ENCODE results near the gene KLRC4.
"Not testable (repeated sequence)": the region's sequence is repeated elsewhere in the genome, so short reads cannot be mapped to it uniquely, and the experiment has no call there.

KLRC4 gene

DNA sequence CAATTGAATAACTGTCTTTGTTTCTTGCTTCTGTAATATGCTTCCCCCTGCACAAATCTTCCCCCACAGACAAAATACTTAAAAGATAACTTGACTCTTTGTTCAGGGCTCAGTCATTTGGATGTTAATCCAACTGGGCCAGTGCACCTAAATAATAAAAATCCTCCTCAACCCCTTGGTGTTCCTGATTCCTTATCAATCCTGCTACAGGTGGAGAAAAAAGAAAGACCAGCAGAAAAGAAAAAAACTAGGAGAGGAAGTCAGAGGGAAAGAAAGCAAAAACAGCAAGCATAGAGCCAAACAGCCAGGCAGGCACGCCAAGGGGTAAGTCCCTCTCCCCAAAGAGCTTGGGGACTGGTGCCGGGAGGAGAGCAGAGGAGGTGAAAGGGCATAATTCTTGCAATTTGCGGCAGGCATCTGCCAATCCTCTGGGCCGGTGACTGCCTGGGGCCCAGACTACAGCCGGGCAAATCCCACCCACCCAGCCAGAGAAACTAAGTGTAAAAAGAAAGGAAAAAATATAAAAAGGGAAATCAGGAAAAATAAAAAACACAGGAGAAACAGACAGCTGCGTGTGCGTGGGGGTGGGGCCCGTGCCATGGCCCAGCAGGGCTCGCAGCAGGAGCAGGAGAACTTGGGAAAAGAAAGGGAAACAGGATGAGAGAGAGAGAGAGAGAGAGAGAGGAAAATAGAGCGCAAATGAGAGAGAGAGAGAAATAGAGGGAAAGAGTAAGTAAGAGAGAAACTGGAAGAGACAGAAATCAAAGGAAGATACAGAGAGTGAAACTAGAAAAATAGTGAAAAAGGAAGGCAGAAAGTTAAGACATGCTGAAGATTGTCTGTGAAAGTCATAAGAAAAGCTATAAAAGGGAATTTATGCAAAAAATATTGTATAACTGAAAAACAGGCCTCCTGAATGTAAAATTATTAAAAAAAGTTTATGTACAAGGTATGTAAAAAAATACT lies 41.1 kb downstream of the KLRC4 start:
- no peak for DNase-seq (ENCODE audit: low read depth in 2 of 2)

DNA sequence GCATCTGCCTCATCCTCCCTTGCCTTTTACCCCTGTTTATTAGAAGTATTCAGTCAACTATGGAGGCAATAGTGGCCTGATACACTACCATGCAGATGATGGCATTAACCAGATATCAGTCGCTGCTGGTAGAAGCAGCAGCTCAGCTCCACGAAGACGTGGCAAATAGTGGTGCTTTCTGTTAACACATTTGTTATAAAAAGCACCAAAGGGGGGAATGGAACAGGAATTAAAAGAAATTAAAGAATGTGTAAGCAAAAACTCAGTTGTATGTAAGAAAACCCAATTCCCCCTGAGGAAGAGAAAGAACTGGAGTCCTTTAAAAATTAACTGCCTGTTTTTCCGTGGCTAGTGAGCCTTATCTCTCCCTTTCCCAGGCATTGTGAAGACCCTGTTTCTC lies 41.8 kb downstream of the KLRC4 start:
- not testable (repeated sequence) for DNase-seq (ENCODE audit: low read depth in 2 of 2)

DNA sequence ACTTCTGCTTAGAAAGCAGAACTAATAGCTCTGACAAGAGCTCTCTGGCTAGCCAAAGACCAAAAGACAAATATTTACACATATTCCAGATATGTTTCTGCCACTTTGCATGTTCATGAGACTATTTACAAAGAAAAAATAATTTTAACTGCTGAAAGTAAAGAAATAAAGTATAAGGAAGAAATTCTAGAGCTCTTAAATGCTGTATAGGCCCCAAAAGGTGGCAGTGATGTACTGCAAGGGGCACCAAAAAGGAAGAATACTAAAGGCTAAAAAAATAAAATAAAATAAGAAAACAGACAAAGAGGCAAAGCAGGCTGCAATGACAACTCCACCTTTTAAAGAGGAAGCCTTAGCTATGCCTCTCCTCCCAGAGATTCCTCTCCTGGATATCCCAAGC lies 42.7 kb downstream of the KLRC4 start:
- no peak for DNase-seq (ENCODE audit: low read depth in 2 of 2)

DNA sequence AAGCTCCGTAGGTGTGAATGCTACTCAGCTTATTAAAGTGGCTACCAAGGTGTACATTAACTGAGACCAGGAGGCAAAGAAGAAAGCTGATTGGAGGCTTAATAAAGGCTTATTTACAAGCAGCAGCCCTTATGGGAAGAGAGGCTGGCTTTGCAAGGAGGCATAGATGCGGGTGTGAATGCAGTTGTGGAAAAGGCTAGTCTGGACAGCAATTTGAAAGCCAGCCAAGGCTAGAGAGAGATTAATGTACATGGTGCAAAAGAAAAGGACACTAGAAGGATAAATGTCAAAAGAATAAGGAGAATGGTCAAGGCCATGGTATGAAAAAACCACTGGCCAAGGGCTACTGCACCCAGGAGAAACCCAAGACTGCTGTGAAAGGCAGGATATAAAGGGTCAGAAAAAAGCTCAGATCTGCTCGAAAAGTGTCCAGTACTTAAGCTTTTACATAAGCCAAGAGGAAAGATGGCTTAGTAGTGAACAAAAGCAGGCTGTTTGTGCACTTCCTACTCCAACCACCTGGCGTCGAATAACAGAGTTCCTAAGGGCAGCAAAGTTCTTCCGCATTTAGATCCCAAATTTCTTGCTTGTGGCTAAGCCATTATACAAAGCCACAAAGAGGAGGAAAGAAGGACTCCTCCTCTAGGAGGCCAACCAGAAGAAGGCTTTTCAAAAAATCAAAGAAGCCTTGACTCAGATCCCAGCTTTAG lies 43.7 kb downstream of the KLRC4 start:
- no peak for DNase-seq (ENCODE audit: low read depth in 2 of 2)

DNA sequence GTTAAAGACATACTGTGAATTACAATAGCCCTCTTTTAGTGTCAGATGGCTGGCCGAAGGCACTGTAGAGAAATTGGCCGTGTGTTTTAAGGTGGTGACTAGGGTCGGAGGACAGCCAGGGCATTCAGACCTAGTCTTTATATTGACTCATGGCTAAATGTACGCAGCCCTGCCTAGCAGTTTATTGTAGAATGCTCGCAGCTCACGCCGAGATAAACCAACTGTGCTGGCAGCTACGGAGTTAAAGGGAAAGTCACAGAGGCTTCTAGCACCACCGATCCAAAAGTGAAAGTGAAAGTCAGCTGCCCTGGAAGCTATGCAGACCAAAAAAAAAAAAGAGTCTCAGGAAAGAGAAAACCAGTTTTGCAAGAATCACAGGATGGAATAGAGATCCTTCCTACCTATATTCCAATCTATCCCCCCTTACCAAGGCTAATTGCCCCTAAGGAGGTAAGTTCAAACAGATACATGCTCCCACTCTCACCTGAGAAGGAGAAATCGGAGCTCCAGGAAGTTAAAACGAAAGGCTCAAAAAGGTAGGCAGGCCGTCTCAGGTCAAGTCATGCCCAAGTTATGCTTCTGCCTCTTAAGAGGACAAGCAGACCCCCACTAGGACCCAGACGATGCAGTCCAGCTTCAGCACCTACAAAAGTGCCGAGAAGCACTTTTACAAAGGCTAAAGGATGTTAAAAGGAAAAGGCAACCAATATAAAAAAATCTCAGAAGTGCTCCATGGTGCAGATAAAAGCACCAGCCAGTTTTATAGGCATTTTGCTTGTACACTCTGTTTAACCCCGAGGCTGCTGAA lies 44.5 kb downstream of the KLRC4 start:
- DNase-seq (ENCODE audit: low read depth in 2 of 2): no peak

DNA sequence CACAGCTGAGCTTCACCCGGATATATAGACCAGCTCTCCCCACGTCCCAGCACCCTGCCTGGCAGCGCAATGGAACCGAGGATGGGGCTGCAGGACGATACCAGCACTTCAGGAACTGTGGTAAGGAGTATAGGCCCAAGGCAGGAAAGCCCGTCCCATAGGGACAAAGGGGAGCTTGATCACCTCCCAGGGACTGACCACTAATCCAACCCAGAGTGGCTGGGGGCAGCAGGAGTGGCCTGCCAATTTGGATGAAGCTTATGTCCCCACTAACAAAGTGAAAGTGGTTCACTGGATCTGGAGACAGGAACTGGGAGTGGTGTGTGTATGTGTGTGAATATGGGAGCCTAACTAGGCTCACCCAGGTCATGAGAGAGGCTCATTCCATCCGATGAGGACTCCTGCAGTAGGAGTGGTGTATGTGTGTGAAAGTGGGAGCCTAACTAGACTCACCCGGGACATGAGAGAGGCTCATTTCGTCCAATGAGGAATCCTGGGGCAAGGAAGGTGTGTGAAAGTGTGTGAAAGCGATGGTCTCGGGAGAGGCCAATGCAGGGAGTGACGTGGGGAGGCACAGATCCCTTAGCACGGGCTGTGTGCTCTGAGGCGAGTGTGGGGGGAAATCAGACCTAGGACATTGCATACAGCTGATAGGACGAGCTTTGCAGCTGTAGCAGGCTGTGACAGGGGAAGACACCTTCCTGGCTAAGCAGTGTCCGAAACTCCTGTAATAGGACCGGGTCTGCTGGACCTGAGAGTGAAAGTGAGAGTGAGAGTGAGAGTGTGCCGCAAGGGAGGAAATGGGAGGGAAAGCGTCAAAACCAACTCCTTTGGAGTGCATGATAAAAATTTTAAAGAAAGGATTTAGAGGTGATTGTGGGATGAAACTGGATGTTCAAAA lies 45.4 kb downstream of the KLRC4 start:
- DNase-seq (ENCODE audit: low read depth in 2 of 2): no peak

DNA sequence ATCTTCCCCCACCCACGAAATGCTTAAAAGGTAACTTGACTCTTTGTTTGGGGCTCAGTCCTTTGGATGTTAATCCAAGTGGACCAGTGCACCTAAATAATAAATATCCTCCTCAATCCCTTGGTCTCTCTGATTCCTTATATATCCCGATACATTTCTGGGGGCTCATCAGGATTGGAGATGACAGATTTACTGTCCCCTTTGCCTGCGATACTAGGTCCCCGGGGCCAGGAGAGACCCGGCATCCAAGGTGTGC lies 46.0 kb downstream of the KLRC4 start:
- no peak for DNase-seq (ENCODE audit: low read depth in 2 of 2)

DNA sequence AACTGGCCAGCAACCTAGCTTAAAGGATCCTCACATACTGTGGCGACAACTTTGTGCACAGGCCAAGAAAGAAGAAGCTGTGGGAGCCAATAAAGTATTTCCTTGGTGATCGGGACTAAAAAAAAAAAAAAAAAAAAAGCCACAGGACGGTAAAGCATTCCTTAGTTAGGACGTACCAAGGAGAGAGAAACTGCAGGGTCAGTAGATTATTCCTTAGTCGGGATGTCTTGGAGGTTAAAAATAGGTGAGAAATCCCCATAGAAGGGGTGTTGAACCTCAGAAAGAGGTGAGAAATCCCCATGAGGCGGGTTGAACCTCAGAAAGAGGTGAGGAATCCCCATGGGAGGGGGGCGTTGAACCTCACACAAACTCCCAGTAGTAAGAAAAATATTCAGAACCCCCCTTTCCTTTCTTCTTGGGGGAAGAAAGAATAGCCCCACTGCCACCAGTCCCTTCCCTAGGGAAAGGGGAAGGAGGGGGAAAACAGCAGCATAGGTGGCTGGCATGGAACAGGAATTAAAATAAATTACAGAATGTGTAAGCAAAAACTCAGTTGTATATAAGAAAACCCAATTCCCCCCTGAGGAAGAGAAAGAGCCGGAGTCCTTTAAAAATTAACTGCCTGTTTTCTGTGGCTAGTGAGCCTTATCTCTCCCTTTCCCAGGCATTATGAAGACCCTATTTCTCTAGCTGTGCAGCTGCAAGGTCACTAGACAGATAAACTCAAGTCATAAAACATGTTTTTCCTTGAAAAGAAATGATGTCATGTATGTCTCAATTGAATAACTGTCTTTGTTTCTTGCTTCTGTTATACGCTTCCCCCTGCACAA lies 46.5 kb downstream of the KLRC4 start:
- no peak for DNase-seq (ENCODE audit: low read depth in 2 of 2)

DNA sequence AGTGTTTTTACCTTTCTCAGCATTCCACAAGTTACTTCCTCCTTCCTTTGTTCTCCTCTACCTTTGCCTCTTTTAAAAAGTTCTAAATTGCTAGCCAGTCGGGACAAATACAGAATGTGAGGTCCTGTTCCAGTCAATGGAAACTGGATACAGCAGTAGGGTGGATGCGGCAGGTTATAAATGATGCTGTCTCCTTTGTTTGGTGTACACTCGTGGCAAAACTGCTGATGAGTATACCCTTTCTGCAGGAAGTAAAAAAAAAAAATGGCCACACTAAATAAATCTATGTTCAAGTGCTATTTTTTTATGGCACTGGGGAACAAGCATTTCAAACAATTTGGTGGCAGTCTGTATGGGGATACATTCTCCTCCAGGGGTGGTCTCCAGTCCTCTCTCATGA lies 47.2 kb downstream of the KLRC4 start:
- no peak for DNase-seq (ENCODE audit: low read depth in 2 of 2)

DNA sequence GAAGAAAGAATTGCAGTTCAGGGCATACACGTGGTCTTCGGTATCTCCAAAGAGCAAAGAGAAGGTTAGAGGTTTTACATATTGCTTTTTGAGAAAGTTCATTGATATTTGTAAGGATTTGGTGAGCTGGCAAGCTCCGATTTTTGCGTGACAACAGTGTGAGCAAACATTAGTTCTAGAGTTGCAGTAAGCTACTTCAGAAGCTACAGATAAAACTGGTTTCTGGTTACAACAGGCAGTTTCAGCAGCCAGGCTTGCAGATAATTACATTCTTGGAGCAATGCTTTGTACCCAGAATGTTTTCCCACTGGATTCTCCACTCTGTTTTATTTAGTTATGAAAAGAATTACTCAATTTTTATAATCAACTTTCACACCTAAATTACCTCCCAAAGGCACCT lies 47.9 kb downstream of the KLRC4 start:
- DNase-seq (ENCODE audit: low read depth in 2 of 2): no peak

DNA sequence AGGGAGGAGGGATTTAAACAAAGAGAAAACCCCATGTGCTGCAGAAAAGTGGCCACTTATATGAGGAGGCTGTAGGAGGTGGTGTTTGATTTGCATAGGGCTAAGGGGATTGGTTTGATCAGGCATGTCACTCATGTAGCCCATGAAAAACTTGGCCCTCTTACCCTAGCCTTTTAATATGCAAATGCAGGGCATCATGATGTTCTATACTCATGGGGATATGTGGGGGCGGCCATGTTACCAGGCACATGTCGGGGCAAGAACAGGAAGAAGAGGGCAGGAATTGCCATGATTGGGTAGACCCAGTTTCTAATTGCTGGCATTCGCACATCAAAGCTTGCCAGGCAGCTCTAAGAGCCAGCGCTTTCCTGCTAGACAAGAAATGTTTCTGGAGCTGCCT lies 48.5 kb downstream of the KLRC4 start:
- DNase-seq (ENCODE audit: low read depth in 2 of 2): no peak

DNA sequence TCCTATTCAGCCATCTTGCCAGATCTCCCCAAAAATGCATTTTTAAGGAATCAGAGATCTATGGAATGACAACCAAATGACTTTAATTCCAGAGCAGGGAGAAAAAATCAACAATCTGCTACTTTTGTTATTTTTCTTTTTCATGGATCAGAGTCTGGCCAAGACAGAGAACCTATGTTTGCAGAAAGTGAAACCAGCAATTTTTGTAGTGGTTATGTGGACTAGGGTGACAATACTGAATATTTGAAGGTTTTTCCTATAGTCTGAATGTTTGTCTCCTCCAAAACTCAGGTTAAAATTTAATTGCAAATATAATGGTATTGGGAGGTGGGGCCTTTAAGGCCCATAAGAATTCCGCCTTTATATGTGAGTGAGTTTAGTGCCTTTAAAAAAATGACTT lies 50.6 kb downstream of the KLRC4 start:
- no peak for DNase-seq (ENCODE audit: low read depth in 2 of 2)

DNA sequence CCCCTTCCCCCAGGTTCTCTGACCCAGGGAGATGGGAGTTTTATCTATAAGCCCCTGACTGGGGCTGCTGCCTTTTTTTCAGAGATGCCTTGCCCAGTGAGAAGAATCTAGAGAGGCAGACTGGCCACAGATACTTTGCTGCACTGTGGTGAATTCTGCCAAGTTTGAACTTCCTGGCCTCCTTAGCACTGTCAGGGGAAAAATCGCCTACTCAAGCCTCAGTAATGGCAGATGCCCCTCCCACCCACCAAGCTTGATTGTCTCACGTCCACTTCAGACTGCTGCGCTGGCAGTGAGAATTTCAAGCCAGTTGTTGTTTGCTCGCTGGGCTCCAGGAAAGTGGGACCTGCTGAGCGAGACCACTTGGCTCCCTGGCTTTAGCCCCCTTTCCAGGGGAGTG lies 51.4 kb downstream of the KLRC4 start:
- no peak for DNase-seq (ENCODE audit: low read depth in 2 of 2)
